Lung (tissue), 12 donors: ENCODE results near the gene PLA2R1. TPM values are rescaled to one million over a fixed set of nuclear protein-coding genes. Genes with fewer than 3 reads are reported as not detected.

Experiments
- ATAC-seq: fragments of 200-7000 bp; cut with Tn5 transposase; one replicate; pipeline ENCODE4 v1.9.1; 2020; ENCODE audit warnings: moderate number of reproducible peaks; ENCODE audit not compliant: insufficient read depth, low FRiP score
- DNase-seq, 3 donors: peaks; one replicate each; pipeline ENCODE4 v3.0.0-alpha.2; 2013 to 2017
- H3K27ac ChIP-seq, 2 donors: one replicate each; pipeline ENCODE4 v1.5.1; 2013; ENCODE audit warnings: mild to moderate bottlenecking in 2 of 2, moderate library complexity in 2 of 2, control low read depth in 1 of 2, inconsistent platforms in 1 of 2, low read depth in 1 of 2, low read length in 1 of 2
- H3K27me3 ChIP-seq, 3 donors: one replicate each; pipeline ENCODE4 v1.5.1; 2013; ENCODE audit warnings: low read length in 2 of 3; ENCODE audit not compliant: control insufficient read depth in 3 of 3, insufficient read depth in 3 of 3
- H3K36me3 ChIP-seq, 4 donors: one replicate each; pipeline ENCODE4 v1.5.1; 2013; ENCODE audit warnings: low read length in 4 of 4, mild to moderate bottlenecking in 1 of 4, moderate library complexity in 1 of 4; ENCODE audit not compliant: control insufficient read depth in 4 of 4, insufficient read depth in 4 of 4
- H3K4me1 ChIP-seq, 5 donors: one replicate each; pipeline ENCODE4 v1.5.1; 2013; ENCODE audit warnings: low read length in 5 of 5, mild to moderate bottlenecking in 2 of 5, moderate library complexity in 1 of 5; ENCODE audit not compliant: control insufficient read depth in 5 of 5, insufficient read depth in 5 of 5
- H3K4me3 ChIP-seq: one replicate; pipeline ENCODE4 v1.5.1; 2013; ENCODE audit warnings: mild to moderate bottlenecking, control low read depth, moderate library complexity
- H3K9ac ChIP-seq, 2 donors: one replicate each; pipeline ENCODE4 v1.5.1; 2013; ENCODE audit warnings: low read length in 2 of 2, control low read depth in 1 of 2; ENCODE audit not compliant: insufficient read depth in 1 of 2
- H3K9me3 ChIP-seq, 4 donors: one replicate each; pipeline ENCODE4 v1.5.1; 2013; ENCODE audit warnings: low read length in 3 of 4, mild to moderate bottlenecking in 1 of 4, moderate library complexity in 1 of 4; ENCODE audit not compliant: control insufficient read depth in 4 of 4, insufficient read depth in 3 of 4
- CTCF ChIP-seq: IDR thresholded peaks from 2 replicates; pipeline ENCODE4 v1.5.1; 2012; ENCODE audit warnings: mild to moderate bottlenecking; ENCODE audit errors: control extremely low read depth, extremely low read depth
- WGBS, 2 donors: extraction: QIAGEN DNeasy Blood & Tissue Kit; methylation state at CpG; one replicate each; pipeline ENCODE4 v1.1.7; 2013; 5-methylcytosine and 5-hydroxymethylcytosine counted together
- polyA plus RNA-seq, 2 donors: library from polyadenylated mRNA; stranded (reverse); fragments of 200-250 nt; gene quantifications; one replicate each; pipeline ENCODE4 v1.2.1, GENCODE V29; 2013
- total RNA-seq, 2 donors: library from RNA; depleted of rRNA in 1 of 2; stranded (reverse); fragments of >200 nt in 1 of 2; gene quantifications; one replicate each; pipeline ENCODE4 v1.2.1, GENCODE V29; 2014 to 2021
- donor health status: control.
- donor health status: control.
- donor health status: Bipolar disorder and iron deficiency.
- donor health status: healthy.
- donor health status: DM: yes; HTN: yes; CAD: no.

PLA2R1 gene
- total and polyA plus RNA-seq, 4 donors = 0.79 to 13.5 (median 2.3) TPM

- H3K4me3 ChIP-seq = no peak overlapping the region
- TF ChIP-seq CTCF = no peak
- H3K36me3 ChIP-seq = no peaks in the 10 kb centered on the region
- no peak overlapping the region for H3K27ac ChIP-seq
- peaks cover 0 to 2% (median 0%) of the 10 kb centered on the region in 4 donors for H3K9me3 ChIP-seq
- ATAC-seq (no peak), DNase-seq (no peak)
- H3K4me1 ChIP-seq = no peaks in the 10 kb centered on the region
- no peak overlapping the region for H3K9ac ChIP-seq
- H3K27me3 ChIP-seq = no peaks in the 10 kb centered on the region
- WGBS, 2 donors = 80 to 91% methylated on average over 6 of the region's 6 CpGs
Observed at GRCh38 chr2:160015746-160016145, 46.7 kb downstream of the PLA2R1 start.

- no peak overlapping the region for H3K9ac ChIP-seq
- H3K27ac ChIP-seq = no peak overlapping the region
- no peak for ATAC-seq
- no peak overlapping the region for H3K4me3 ChIP-seq
- H3K9me3 ChIP-seq = peaks cover 0 to 4% (median 0%) of the 10 kb centered on the region in 4 donors
- no peak for DNase-seq
- no peaks in the 10 kb centered on the region for H3K4me1 ChIP-seq
- 39 to 45% methylated on average over 2 of the region's 2 CpGs for WGBS, 2 donors
- no peaks in the 10 kb centered on the region for H3K27me3 ChIP-seq
- no peak for TF ChIP-seq CTCF
- no peaks in the 10 kb centered on the region for H3K36me3 ChIP-seq
Observed at GRCh38 chr2:160014227-160014626, 48.2 kb downstream of the PLA2R1 start.

DNA sequence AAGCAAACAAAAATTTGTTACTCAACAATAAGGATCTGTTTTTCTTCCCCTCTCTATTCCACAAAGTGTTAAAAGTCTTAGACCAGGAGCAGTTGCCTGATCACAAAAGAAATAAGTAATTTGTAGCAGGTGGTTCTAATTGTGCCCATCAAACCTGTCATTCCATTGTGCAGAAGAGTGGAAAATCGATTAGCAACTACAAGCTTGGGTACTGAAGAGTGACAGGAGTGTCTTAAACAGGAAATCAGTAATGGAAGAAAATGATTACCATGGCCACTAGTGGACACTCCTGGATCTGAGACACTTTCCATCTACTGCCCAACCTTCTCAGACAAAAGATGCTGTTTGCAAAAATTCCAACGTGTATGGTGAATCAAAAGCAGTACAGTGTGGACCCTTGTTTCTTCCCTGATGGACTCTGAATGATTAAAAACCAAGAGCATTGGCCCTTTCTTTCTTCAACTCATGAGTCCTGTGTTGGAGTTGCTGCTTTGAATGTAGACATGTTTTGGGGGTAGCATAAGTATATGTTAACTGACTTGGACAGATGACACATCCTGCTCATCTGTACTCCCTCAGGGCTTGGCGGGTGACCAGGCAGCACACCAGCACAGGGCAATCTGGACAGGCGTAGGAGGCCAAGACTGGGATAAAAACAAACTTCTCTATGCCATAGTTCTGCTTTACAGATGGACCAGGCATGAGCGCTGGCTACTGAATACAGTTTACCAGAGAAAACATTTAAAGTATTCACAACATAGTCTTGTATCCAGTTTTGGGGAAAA is 51.9 kb downstream of the PLA2R1 start:
- H3K36me3 ChIP-seq = no peaks in the 10 kb centered on the region
- TF ChIP-seq CTCF = no peak
- no peak overlapping the region for H3K4me3 ChIP-seq
- H3K9me3 ChIP-seq = peaks cover 0 to 9% (median 0%) of the 10 kb centered on the region in 4 donors
- no peak overlapping the region for H3K9ac ChIP-seq
- WGBS, 2 donors = 70% methylated on average over 5 of the region's 5 CpGs
- no peak overlapping the region for H3K27ac ChIP-seq
- DNase-seq (no peak), ATAC-seq (no peak)
- H3K27me3 ChIP-seq = no peaks in the 10 kb centered on the region
- peaks cover 0 to 3% (median 0%) of the 10 kb centered on the region in 5 donors for H3K4me1 ChIP-seq
